Neural cell (in vitro differentiated cells): ENCODE results near the gene KBTBD12. TPM values are rescaled to one million over a fixed set of nuclear protein-coding genes. Genes with fewer than 3 reads are reported as not detected.

ENCODE experiments used
- H2AFZ ChIP-seq: fragments of 200-600, 300-800 bp; sonication (generic), shearing (Covaris generic); 2 replicates; pipeline ENCODE4 v1.6.0; 2014; ENCODE audit warnings: low read depth, mild to moderate bottlenecking, antibody characterized with exemption, low read length, moderate library complexity
- H3F3A ChIP-seq: fragments of 200-600 bp; shearing (Covaris generic); 2 replicates; pipeline ENCODE4 v1.6.1; 2016; ENCODE audit warnings: mild to moderate bottlenecking, moderate library complexity, mixed read lengths, antibody characterized with exemption, low read length; ENCODE audit not compliant: insufficient read depth, poor library complexity, severe bottlenecking
- H3K27ac ChIP-seq: fragments of 200-600, 300-800 bp; sonication (generic), shearing (Covaris generic); 2 replicates; pipeline ENCODE4 v1.5.1; 2014; ENCODE audit warnings: mild to moderate bottlenecking, low read length, moderate library complexity
- H3K27me3 ChIP-seq: fragments of 300-800, 200-600 bp; sonication (generic), shearing (Covaris generic); 2 replicates; pipeline ENCODE4 v1.6.0; 2014; ENCODE audit warnings: mild to moderate bottlenecking, low read depth, low read length, moderate library complexity; ENCODE audit not compliant: insufficient read depth
- H3K36me3 ChIP-seq: fragments of 300-800, 200-600 bp; sonication (generic), shearing (Covaris generic); 2 replicates; pipeline ENCODE4 v1.5.1; 2014; ENCODE audit warnings: mild to moderate bottlenecking, antibody characterized with exemption, low read length, moderate library complexity; ENCODE audit not compliant: insufficient read depth
- H3K4me2 ChIP-seq: fragments of 300-800, 200-600 bp; sonication (generic), shearing (Covaris generic); 2 replicates; pipeline ENCODE4 v1.6.0; 2014; ENCODE audit warnings: mild to moderate bottlenecking, low read length
- H3K4me3 ChIP-seq: fragments of 300-800, 200-600 bp; sonication (generic), shearing (Covaris generic); 2 replicates; pipeline ENCODE4 v1.5.1; 2014; ENCODE audit warnings: mild to moderate bottlenecking, low read length, moderate library complexity
- H3K79me2 ChIP-seq: fragments of 200-600 bp; shearing (Covaris generic); replicated peaks from 2 replicates; pipeline ENCODE4 v1.6.0; 2014; ENCODE audit warnings: mild to moderate bottlenecking, low read length, moderate library complexity; ENCODE audit not compliant: insufficient read depth
- H3K9ac ChIP-seq: fragments of 300-800, 200-600 bp; sonication (generic), shearing (Covaris generic); 2 replicates; pipeline ENCODE4 v1.6.1; 2016; ENCODE audit warnings: mild to moderate bottlenecking, low read length, mixed read lengths
- H3K9me2 ChIP-seq: fragments of 200-600 bp; shearing (Covaris generic); 2 replicates; pipeline ENCODE4 v1.6.1; 2016; ENCODE audit warnings: mild to moderate bottlenecking, low read length, mixed read lengths; ENCODE audit not compliant: insufficient read depth
- H3K9me3 ChIP-seq: fragments of 200-600, 300-800 bp; sonication (generic), shearing (Covaris generic); 2 replicates; pipeline ENCODE4 v1.6.1; 2016; ENCODE audit warnings: mild to moderate bottlenecking, mixed run types, low read length, moderate library complexity, mixed read lengths
- H4K20me1 ChIP-seq: fragments of 200-600 bp; shearing (Covaris generic); 2 replicates; pipeline ENCODE4 v1.6.1; 2016; ENCODE audit warnings: mild to moderate bottlenecking, mixed run types; ENCODE audit not compliant: insufficient read depth
- EP300 ChIP-seq: fragments of 450-650 bp; conservative IDR thresholded peaks from 2 replicates; pipeline ENCODE4 v1.6.1; 2014; ENCODE audit warnings: antibody characterized with exemption, mild to moderate bottlenecking, moderate library complexity; ENCODE audit not compliant: poor library complexity, severe bottlenecking
- EZH2 ChIP-seq: fragments of 200-600, 300-800 bp; shearing (Covaris generic), sonication (generic); IDR thresholded peaks from 2 replicates; pipeline ENCODE4 v1.6.1; 2014; ENCODE audit warnings: antibody characterized with exemption, low read length, borderline replicate concordance, mild to moderate bottlenecking; ENCODE audit not compliant: insufficient read depth, poor library complexity, severe bottlenecking
- MXI1 ChIP-seq: fragments of 450-650 bp; conservative IDR thresholded peaks from 2 replicates; pipeline ENCODE4 v1.6.1; 2014; ENCODE audit warnings: antibody characterized with exemption, mild to moderate bottlenecking; ENCODE audit not compliant: poor library complexity, severe bottlenecking
- POLR2AphosphoS5 ChIP-seq: IDR thresholded peaks from 2 replicates; pipeline ENCODE4 v1.6.1; 2012
- RAD21 ChIP-seq: fragments of 450-650 bp; conservative IDR thresholded peaks from 2 replicates; pipeline ENCODE4 v1.6.1; 2014; ENCODE audit warnings: antibody characterized with exemption, mild to moderate bottlenecking, moderate library complexity
- SMC3 ChIP-seq: fragments of 450-650 bp; conservative IDR thresholded peaks from 2 replicates; pipeline ENCODE4 v1.6.1; 2014; ENCODE audit warnings: antibody characterized with exemption, mild to moderate bottlenecking, moderate library complexity; ENCODE audit not compliant: poor library complexity
- TAF1 ChIP-seq: IDR thresholded peaks from 2 replicates; pipeline ENCODE4 v1.6.1; 2012; ENCODE audit warnings: low read depth
- polyA plus RNA-seq: library from polyadenylated mRNA; depleted of rRNA; stranded (reverse); fragments of >200 nt; gene quantifications from 2 replicates; pipeline ENCODE4 v1.2.3, GENCODE V29; 2014
- TF ChIP-seq, protein P1 (sequence below): IDR thresholded peaks from 2 replicates; pipeline ENCODE4 v1.6.1; 2012; ENCODE audit warnings: borderline replicate concordance
- TF ChIP-seq, protein P2 (sequence below): fragments of 450-650 bp; IDR thresholded peaks from 2 replicates; pipeline ENCODE4 v1.5.1; 2014; ENCODE audit warnings: antibody characterized with exemption, mild to moderate bottlenecking, moderate library complexity; ENCODE audit not compliant: poor library complexity, severe bottlenecking

The KBTBD12 gene
- polyA plus RNA-seq, 1 donor from 2014 or later, result not detected

DNA sequence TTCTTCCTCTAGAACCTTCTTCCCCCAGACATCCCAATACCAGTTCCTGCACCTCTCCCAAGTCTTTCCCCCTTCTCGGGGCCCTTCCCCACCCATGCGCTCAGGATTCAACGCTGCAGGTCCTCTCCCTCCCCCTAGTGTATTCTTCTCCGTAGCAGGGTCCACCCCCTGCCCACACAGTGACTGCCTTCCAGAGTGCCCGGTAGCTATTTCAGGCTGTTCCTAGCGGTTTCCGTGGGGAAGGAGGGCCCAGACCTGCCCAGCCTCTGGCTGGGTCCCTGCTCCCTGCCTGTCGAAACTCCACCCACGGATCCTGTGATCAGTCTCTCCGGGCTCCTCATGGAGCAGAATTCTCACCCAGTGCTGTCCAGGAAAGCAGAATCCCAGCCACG, 92.0 kb downstream of the KBTBD12 start:
- Histone ChIP-seq H3K9me3 (no peaks in the 10 kb centered on the region), H2AFZ (no peak overlapping the region), H3K27ac (no peak overlapping the region), H3K79me2 (no peaks in the 10 kb centered on the region), H4K20me1 (no peaks in the 10 kb centered on the region), H3F3A (no peaks in the 10 kb centered on the region), H3K9me2 (no peaks in the 10 kb centered on the region), H3K9ac (no peak overlapping the region), H3K4me3 (no peak overlapping the region), H3K4me2 (no peak overlapping the region), H3K27me3 (no peaks in the 10 kb centered on the region), H3K36me3 (no peaks in the 10 kb centered on the region)
- TF ChIP-seq, protein P1, sequence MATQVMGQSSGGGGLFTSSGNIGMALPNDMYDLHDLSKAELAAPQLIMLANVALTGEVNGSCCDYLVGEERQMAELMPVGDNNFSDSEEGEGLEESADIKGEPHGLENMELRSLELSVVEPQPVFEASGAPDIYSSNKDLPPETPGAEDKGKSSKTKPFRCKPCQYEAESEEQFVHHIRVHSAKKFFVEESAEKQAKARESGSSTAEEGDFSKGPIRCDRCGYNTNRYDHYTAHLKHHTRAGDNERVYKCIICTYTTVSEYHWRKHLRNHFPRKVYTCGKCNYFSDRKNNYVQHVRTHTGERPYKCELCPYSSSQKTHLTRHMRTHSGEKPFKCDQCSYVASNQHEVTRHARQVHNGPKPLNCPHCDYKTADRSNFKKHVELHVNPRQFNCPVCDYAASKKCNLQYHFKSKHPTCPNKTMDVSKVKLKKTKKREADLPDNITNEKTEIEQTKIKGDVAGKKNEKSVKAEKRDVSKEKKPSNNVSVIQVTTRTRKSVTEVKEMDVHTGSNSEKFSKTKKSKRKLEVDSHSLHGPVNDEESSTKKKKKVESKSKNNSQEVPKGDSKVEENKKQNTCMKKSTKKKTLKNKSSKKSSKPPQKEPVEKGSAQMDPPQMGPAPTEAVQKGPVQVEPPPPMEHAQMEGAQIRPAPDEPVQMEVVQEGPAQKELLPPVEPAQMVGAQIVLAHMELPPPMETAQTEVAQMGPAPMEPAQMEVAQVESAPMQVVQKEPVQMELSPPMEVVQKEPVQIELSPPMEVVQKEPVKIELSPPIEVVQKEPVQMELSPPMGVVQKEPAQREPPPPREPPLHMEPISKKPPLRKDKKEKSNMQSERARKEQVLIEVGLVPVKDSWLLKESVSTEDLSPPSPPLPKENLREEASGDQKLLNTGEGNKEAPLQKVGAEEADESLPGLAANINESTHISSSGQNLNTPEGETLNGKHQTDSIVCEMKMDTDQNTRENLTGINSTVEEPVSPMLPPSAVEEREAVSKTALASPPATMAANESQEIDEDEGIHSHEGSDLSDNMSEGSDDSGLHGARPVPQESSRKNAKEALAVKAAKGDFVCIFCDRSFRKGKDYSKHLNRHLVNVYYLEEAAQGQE, result no peak
- TF ChIP-seq, protein P2, sequence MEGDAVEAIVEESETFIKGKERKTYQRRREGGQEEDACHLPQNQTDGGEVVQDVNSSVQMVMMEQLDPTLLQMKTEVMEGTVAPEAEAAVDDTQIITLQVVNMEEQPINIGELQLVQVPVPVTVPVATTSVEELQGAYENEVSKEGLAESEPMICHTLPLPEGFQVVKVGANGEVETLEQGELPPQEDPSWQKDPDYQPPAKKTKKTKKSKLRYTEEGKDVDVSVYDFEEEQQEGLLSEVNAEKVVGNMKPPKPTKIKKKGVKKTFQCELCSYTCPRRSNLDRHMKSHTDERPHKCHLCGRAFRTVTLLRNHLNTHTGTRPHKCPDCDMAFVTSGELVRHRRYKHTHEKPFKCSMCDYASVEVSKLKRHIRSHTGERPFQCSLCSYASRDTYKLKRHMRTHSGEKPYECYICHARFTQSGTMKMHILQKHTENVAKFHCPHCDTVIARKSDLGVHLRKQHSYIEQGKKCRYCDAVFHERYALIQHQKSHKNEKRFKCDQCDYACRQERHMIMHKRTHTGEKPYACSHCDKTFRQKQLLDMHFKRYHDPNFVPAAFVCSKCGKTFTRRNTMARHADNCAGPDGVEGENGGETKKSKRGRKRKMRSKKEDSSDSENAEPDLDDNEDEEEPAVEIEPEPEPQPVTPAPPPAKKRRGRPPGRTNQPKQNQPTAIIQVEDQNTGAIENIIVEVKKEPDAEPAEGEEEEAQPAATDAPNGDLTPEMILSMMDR, result no peak
- no peak for TF ChIP-seq TAF1
- no peak for TF ChIP-seq RAD21
- no peak for TF ChIP-seq POLR2AphosphoS5
- no peak for TF ChIP-seq MXI1

DNA sequence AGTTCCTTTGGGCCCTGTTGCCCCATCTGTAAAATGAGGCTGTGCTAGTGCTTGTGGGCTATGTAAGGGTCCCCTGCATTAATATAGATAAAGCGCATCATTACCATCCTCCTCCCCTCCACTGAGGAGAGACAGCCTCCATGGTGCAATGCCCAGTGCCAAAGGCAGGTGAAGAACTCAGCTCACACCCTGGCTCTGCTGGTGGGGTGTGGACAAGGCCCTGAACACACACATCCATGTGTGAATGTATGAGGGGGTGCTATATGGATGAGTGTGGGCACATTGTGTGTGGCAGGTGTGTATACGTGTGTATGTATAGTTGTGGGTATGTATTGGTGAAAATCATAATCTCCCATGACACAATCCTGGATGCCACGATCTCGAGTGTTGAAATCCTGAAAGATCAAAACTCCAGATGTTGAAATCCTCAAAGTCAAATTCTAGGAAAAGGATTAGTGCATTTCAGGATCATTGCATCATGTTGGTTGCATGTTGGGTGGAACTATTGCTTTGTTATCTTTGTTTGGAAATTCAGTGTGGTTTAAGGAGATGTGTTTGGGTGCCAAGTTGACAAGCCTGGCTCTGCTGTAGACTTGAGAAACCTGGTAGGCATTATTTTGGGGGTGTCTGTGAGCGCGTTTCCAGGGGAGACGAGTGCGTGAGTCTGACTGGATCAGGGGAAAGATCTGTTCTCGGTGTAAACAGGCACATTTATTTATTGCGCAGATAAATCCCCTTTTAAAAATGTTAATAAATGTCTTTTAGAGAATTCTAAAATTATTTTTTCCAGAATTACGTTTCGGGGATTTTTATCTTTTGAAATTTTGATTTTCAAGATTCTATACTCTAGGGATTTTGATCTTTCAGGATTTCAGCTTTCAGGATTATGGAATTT, 95.2 kb downstream of the KBTBD12 start:
- no peaks in the 10 kb centered on the region for H3K9me2 ChIP-seq

More for the DNA sequence above, 95.2 kb downstream of the KBTBD12 start:
- H3K9ac ChIP-seq, result no peak overlapping the region
- no peaks in the 10 kb centered on the region for H3F3A ChIP-seq
- no peaks in the 10 kb centered on the region for H3K36me3 ChIP-seq
- no peak overlapping the region for H3K27ac ChIP-seq
- H4K20me1 ChIP-seq, result no peaks in the 10 kb centered on the region
- no peak overlapping the region for H3K4me3 ChIP-seq
- no peaks in the 10 kb centered on the region for H3K27me3 ChIP-seq
- TF ChIP-seq RAD21 (no peak), POLR2AphosphoS5 (no peak), TAF1 (no peak), EP300 (no peak), EZH2 (no peak), SMC3 (no peak), MXI1 (no peak)
- TF ChIP-seq, protein P1, result no peak
- TF ChIP-seq, protein P2, result no peak
- no peaks in the 10 kb centered on the region for H3K79me2 ChIP-seq
- no peak overlapping the region for H3K4me2 ChIP-seq
- H2AFZ ChIP-seq, result no peak overlapping the region
- no peaks in the 10 kb centered on the region for H3K9me3 ChIP-seq
